GM12878 (cell line): Measurements from ENCODE around the gene LDLRAD4.

Source experiments
- CEBPB ChIP-seq, 2 experiments: fragments of 150-350 bp in 1 of 2; IDR thresholded peaks; 2 replicates each; pipeline ENCODE4 v1.6.1; 2012 to 2014; ENCODE audit warnings: low read depth in 2 of 2, low read length in 2 of 2, borderline replicate concordance in 1 of 2, inconsistent platforms in 1 of 2
- CHD2 ChIP-seq: IDR thresholded peaks from 2 replicates; pipeline ENCODE4 v1.6.1; 2011; ENCODE audit warnings: low read depth, low read length, improper control_type of control experiment, borderline replicate concordance
- CREB1 ChIP-seq: IDR thresholded peaks from 2 replicates; pipeline ENCODE4 v1.6.1; 2012; ENCODE audit warnings: low read depth, mild to moderate bottlenecking, inconsistent platforms
- DPF2 ChIP-seq: fragments of 450-650 bp; IDR thresholded peaks from 2 replicates; pipeline ENCODE4 v1.6.1; 2017; ENCODE audit warnings: mild to moderate bottlenecking
- HDAC2 ChIP-seq: fragments of 200-600 bp; sonication (generic); IDR thresholded peaks from 2 replicates; pipeline ENCODE4 v1.6.1; 2017
- MYC ChIP-seq: IDR thresholded peaks from 2 replicates; pipeline ENCODE4 v1.6.1; 2011; ENCODE audit warnings: mild to moderate bottlenecking, low read length, moderate library complexity, inconsistent platforms; ENCODE audit not compliant: insufficient read depth, insufficient replicate concordance, insufficient read length, severe bottlenecking
- NR2C2 ChIP-seq: IDR thresholded peaks from 2 replicates; pipeline ENCODE4 v1.6.1; 2011; ENCODE audit warnings: borderline replicate concordance, low read depth; ENCODE audit not compliant: control insufficient read depth, insufficient read length
- POLR2A ChIP-seq: IDR thresholded peaks from 2 replicates; pipeline ENCODE4 v1.6.1; 2011; ENCODE audit warnings: low read depth, mild to moderate bottlenecking, low read length
- POLR2AphosphoS5 ChIP-seq: IDR thresholded peaks from 2 replicates; pipeline ENCODE4 v1.6.1; 2011; ENCODE audit warnings: mild to moderate bottlenecking, low read length, inconsistent platforms
- RFX5 ChIP-seq: IDR thresholded peaks from 2 replicates; pipeline ENCODE4 v1.6.1; 2011; ENCODE audit warnings: low read depth, low read length, improper control_type of control experiment
- YBX1 ChIP-seq: fragments of 450-650 bp; IDR thresholded peaks from 2 replicates; pipeline ENCODE4 v1.6.1; 2016; ENCODE audit warnings: antibody characterized with exemption
- TF ChIP-seq, protein P1 (sequence below), 3 experiments: IDR thresholded peaks in 2 of 3; conservative IDR thresholded peaks in 1 of 3; 2 replicates each; pipeline ENCODE4 v1.5.1; 2011; ENCODE audit warnings: low read depth in 3 of 3, low read length in 3 of 3, mild to moderate bottlenecking in 3 of 3, control low read depth in 2 of 3, moderate library complexity in 2 of 3, inconsistent platforms in 1 of 3, mixed read lengths in 1 of 3; ENCODE audit not compliant: control insufficient read depth in 2 of 3, insufficient read depth in 1 of 3; ENCODE audit errors: extremely low read depth in 1 of 3

- TF ChIP-seq POLR2A (no peak), CREB1 (no peak), CEBPB (IDR thresholded peaks at IDR 0.05; ENCODE audit: borderline replicate concordance in 1 of 2, low read depth in 2 of 2, low read length in 2 of 2) (no peak), HDAC2 (no peak), POLR2AphosphoS5 (no peak), NR2C2 (no peak), YBX1 (no peak), RFX5 (no peak), DPF2 (no peak), CHD2 (no peak), MYC (no peak)
- TF ChIP-seq, protein P1, sequence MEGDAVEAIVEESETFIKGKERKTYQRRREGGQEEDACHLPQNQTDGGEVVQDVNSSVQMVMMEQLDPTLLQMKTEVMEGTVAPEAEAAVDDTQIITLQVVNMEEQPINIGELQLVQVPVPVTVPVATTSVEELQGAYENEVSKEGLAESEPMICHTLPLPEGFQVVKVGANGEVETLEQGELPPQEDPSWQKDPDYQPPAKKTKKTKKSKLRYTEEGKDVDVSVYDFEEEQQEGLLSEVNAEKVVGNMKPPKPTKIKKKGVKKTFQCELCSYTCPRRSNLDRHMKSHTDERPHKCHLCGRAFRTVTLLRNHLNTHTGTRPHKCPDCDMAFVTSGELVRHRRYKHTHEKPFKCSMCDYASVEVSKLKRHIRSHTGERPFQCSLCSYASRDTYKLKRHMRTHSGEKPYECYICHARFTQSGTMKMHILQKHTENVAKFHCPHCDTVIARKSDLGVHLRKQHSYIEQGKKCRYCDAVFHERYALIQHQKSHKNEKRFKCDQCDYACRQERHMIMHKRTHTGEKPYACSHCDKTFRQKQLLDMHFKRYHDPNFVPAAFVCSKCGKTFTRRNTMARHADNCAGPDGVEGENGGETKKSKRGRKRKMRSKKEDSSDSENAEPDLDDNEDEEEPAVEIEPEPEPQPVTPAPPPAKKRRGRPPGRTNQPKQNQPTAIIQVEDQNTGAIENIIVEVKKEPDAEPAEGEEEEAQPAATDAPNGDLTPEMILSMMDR (IDR thresholded peaks at IDR 0.05 in 2 of 3, conservative IDR thresholded peaks at IDR 0.05 in 1 of 3; ENCODE audit: control insufficient read depth in 2 of 3, extremely low read depth in 1 of 3, insufficient read depth in 1 of 3, low read depth in 3 of 3, low read length in 3 of 3) = no peak
Observed at GRCh38 chr18:13434854-13435253, 216.3 kb downstream of the LDLRAD4 start.
